ENCODE data around the gene FXR1.

FXR1 gene

DNA sequence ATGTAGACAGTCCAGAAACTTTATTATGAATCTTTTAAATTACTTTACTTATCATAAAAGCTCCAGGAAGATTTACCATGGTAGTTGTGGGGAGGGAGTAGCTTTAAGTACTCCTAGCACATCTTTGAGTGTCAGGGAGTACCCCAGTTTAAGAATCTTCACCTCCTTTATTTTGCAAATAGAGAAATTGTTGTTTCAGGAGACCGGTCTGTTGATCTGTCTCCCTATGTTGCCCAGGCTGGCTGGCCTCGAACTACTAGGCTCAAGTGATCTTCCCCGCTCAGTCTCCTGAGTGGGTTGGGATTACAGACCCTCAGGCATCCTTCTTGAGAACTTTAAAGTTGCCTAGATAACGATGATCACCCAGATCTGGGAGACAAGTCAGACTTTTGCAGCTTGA, 11.1 kb downstream of the FXR1 start:
- TF ChIP-seq, protein P1, sequence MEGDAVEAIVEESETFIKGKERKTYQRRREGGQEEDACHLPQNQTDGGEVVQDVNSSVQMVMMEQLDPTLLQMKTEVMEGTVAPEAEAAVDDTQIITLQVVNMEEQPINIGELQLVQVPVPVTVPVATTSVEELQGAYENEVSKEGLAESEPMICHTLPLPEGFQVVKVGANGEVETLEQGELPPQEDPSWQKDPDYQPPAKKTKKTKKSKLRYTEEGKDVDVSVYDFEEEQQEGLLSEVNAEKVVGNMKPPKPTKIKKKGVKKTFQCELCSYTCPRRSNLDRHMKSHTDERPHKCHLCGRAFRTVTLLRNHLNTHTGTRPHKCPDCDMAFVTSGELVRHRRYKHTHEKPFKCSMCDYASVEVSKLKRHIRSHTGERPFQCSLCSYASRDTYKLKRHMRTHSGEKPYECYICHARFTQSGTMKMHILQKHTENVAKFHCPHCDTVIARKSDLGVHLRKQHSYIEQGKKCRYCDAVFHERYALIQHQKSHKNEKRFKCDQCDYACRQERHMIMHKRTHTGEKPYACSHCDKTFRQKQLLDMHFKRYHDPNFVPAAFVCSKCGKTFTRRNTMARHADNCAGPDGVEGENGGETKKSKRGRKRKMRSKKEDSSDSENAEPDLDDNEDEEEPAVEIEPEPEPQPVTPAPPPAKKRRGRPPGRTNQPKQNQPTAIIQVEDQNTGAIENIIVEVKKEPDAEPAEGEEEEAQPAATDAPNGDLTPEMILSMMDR (IDR thresholded peaks at IDR 0.05; ENCODE audit: insufficient read depth, low read length, poor library complexity, severe bottlenecking): no peak
- Histone ChIP-seq H3K4me3 (replicated peaks; ENCODE audit: low read depth, low read length) (no peak overlapping the region), H3K27me3 (replicated peaks; ENCODE audit: control insufficient read depth, insufficient read depth, low read length) (no peaks in the 10 kb centered on the region), H3K36me3 (ENCODE audit: control insufficient read depth, insufficient read depth, low read length) (no peaks in the 10 kb centered on the region; the same call in 1 of the 2 replicates)
- no peak for DNase-seq (ENCODE audit: extremely low read depth, insufficient read length)

DNA sequence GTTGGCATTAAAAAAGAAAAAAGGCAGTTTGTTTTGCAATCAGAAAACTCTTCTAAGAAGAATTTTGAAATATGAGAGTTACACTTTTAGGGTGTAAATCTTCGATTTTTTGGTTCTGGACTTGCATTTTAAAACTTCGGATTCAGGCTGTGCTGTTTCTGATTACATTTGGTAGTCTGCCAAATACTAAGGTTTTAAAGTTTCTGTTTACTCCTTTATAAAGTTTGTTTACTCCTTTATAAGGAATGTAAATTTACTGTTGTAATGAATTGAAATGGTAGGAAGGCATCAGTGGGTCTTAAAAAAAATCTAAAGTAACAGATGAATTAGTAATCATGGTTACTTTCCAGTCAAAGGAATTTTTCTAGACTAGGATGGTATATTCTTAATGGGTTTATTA, 14.1 kb downstream of the FXR1 start:
- no peak for DNase-seq (ENCODE audit: extremely low read depth, insufficient read length)
- peaks cover 2% of the 10 kb centered on the region for H3K36me3 ChIP-seq (ENCODE audit: control insufficient read depth, insufficient read depth, low read length)
- TF ChIP-seq, protein P1 (IDR thresholded peaks at IDR 0.05; ENCODE audit: insufficient read depth, low read length, poor library complexity, severe bottlenecking): no peak

DNA sequence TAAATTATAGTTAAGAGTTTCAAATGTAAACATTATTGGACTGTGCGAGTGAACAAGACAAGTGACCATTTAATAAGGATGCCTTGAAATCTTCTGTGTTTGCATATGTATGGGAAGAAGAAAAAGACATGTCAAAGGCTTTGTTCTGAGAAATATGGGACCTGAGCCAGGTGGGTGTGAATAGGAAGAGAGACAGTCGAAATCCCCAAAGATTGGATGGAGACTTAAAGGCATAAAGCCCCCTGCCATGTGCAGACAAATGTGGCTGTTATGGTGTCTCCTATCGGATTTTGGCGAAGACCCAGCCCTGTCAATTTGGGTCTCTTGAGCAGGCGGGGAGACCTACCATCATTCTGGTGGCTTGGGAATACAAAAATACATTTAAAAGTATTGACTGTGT, 16.9 kb downstream of the FXR1 start:
- H3K36me3 ChIP-seq (ENCODE audit: control insufficient read depth, insufficient read depth, low read length): peaks cover 2% of the 10 kb centered on the region; the same call in 1 of the 2 replicates
- no peaks in the 10 kb centered on the region for H3K27me3 ChIP-seq (replicated peaks; ENCODE audit: control insufficient read depth, insufficient read depth, low read length)
- H3K4me3 ChIP-seq (replicated peaks; ENCODE audit: low read depth, low read length): no peak overlapping the region
- DNase-seq (ENCODE audit: extremely low read depth, insufficient read length): no peak
- TF ChIP-seq, protein P1 (IDR thresholded peaks at IDR 0.05; ENCODE audit: insufficient read depth, low read length, poor library complexity, severe bottlenecking): no peak

More for the DNA sequence above, 14.1 kb downstream of the FXR1 start:
- Histone ChIP-seq H3K27me3 (replicated peaks; ENCODE audit: control insufficient read depth, insufficient read depth, low read length) (no peaks in the 10 kb centered on the region), H3K4me3 (replicated peaks; ENCODE audit: low read depth, low read length) (no peak overlapping the region)

DNA sequence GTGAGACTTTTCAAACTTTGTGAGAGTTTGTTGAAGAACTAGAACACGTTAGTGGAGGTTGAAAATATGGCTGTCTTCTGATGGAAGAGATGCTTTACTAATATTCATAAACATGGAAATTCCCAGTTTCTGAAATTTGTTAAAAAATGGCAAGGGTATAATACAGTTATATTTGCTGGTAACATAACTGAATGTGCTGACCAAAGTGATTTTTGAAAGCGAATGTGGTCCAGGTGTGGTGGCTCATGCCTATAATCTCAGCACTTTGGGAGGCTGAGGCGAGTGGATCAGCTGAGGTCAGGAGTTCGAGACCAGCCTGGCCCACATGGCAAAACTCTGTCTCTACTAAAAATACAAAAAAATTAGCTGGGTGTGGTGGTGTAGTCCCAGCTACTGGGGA, 18.1 kb downstream of the FXR1 start:
- TF ChIP-seq, protein P1 (IDR thresholded peaks at IDR 0.05; ENCODE audit: insufficient read depth, low read length, poor library complexity, severe bottlenecking): no peak
- no peak for DNase-seq (ENCODE audit: extremely low read depth, insufficient read length)
- H3K27me3 ChIP-seq (replicated peaks; ENCODE audit: control insufficient read depth, insufficient read depth, low read length): no peaks in the 10 kb centered on the region
- H3K36me3 ChIP-seq (ENCODE audit: control insufficient read depth, insufficient read depth, low read length): peaks cover 2% of the 10 kb centered on the region; the same call in 1 of the 2 replicates
- H3K4me3 ChIP-seq (replicated peaks; ENCODE audit: low read depth, low read length): no peak overlapping the region

DNA sequence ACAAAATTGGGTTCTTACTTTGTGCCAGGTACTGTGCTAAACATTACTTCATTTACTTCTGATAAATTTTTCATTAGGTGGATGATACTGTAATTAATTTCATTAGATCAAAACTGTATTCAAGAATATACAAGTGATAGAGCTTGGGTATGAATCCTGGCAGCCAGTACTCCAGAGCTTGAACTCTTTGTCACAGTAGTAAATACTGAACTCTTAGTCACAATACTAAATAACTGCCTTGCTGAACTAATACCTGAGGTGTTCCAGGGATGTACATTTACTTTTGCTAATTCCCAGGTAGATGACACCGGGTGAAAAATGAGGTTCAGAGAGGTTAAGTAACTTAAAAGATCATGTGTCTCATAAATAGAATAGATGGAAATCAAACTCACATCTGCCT, 20.3 kb downstream of the FXR1 start:
- H3K36me3 ChIP-seq (ENCODE audit: control insufficient read depth, insufficient read depth, low read length): peaks cover 3% of the 10 kb centered on the region

More for the DNA sequence above, 20.3 kb downstream of the FXR1 start:
- TF ChIP-seq, protein P1 (IDR thresholded peaks at IDR 0.05; ENCODE audit: insufficient read depth, low read length, poor library complexity, severe bottlenecking): no peak
- DNase-seq (ENCODE audit: extremely low read depth, insufficient read length): no peak
- no peak overlapping the region for H3K4me3 ChIP-seq (replicated peaks; ENCODE audit: low read depth, low read length)
- no peaks in the 10 kb centered on the region for H3K27me3 ChIP-seq (replicated peaks; ENCODE audit: control insufficient read depth, insufficient read depth, low read length)
